ENCODE results near the gene NSL1. TPM values are rescaled to one million over a fixed set of nuclear protein-coding genes. Genes with fewer than 3 reads are reported as not detected.
"Not testable (repeated sequence)": the region's sequence is repeated elsewhere in the genome, so short reads cannot be mapped to it uniquely, and the experiment has no call there.

Gene NSL1
- total and polyA plus RNA-seq, 2 donors (not counting 1 experiment from before 2014, with no cell fraction given) = 21.4 to 24.4 TPM

DNA sequence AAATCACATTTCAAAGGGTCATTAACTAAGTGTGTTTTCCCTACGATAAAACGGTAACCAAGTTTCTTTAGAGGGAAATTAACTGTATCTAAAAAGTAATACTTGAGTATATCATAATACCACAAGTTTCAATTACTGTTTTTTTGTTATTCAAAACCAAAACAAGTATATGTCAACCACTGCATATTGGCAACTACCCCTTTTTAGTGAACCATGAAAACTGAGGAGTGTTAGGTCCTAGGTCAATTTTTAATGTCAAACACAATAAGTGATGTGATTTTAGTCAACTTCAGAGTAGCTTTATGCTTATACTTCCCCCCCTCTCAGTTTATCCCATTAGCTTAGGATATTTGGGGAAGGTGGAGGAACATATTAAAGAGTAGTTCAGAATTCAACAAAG lies 10.4 kb downstream of the NSL1 start:
- Histone ChIP-seq H3K27me3 (ENCODE audit: control insufficient read depth, insufficient read depth, low read length) (no peaks in the 10 kb centered on the region), H3K27ac (ENCODE audit: insufficient read depth, low read length) (no peak overlapping the region), H3K4me1 (ENCODE audit: control insufficient read depth, extremely low read depth, insufficient read depth, low read length) (peaks cover 3% of the 10 kb centered on the region), H3K9me3 (ENCODE audit: control insufficient read depth, insufficient read depth, low read depth, low read length) (no peaks in the 10 kb centered on the region), H3K79me2 (ENCODE audit: control insufficient read depth, insufficient read depth, low read length) (no peaks in the 10 kb centered on the region), H3K36me3 (ENCODE audit: control insufficient read depth, insufficient read depth, low read length) (no peaks in the 10 kb centered on the region), H3K9ac (ENCODE audit: insufficient read depth, low read length) (no peak overlapping the region), H4K20me1 (ENCODE audit: control insufficient read depth, extremely low read depth, insufficient read depth, low read length) (no peaks in the 10 kb centered on the region), H3K4me2 (ENCODE audit: extremely low read depth, insufficient read depth, low read length) (no peak overlapping the region), H3K4me3 (replicated peaks in 1 of 4; ENCODE audit: control extremely low read depth in 1 of 4, insufficient read depth in 1 of 4, low read depth in 3 of 4, low read length in 4 of 4) (no peak overlapping the region), H2AFZ (ENCODE audit: low read length) (no peak overlapping the region)
- DNase-seq (ENCODE audit: low read depth in 2 of 2) = no peak
- TF ChIP-seq, protein P1, sequence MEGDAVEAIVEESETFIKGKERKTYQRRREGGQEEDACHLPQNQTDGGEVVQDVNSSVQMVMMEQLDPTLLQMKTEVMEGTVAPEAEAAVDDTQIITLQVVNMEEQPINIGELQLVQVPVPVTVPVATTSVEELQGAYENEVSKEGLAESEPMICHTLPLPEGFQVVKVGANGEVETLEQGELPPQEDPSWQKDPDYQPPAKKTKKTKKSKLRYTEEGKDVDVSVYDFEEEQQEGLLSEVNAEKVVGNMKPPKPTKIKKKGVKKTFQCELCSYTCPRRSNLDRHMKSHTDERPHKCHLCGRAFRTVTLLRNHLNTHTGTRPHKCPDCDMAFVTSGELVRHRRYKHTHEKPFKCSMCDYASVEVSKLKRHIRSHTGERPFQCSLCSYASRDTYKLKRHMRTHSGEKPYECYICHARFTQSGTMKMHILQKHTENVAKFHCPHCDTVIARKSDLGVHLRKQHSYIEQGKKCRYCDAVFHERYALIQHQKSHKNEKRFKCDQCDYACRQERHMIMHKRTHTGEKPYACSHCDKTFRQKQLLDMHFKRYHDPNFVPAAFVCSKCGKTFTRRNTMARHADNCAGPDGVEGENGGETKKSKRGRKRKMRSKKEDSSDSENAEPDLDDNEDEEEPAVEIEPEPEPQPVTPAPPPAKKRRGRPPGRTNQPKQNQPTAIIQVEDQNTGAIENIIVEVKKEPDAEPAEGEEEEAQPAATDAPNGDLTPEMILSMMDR (conservative IDR thresholded peaks at IDR 0.05 in 1 of 2, IDR thresholded peaks at IDR 0.05 in 1 of 2; ENCODE audit: low read depth in 1 of 2, low read length in 2 of 2) = no peak
- TF ChIP-seq EZH2 (IDR thresholded peaks at IDR 0.05; ENCODE audit: low read length, missing control alignments) = no peak

DNA sequence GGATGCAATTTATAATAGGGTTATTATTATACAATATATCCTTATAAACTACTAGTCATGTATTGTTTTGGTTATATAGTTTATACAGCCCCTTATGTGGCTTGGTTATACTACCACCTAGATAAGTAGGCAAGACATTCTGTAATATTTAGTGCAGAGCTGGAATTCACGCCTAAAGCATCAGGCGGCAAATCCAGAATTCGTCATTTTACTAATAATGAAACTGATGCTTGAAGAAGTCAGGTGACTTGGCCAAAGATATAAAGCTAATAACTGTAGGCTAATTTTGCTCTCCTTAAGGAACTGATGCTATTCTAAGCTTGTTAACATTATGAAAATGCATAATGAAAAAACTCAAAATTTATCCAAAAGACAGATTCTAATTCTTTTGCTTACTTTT lies 10.8 kb downstream of the NSL1 start:
- no peak overlapping the region for H2AFZ ChIP-seq (ENCODE audit: low read length)
- H3K36me3 ChIP-seq (ENCODE audit: control insufficient read depth, insufficient read depth, low read length) = no peaks in the 10 kb centered on the region
- H3K9ac ChIP-seq (ENCODE audit: insufficient read depth, low read length) = no peak overlapping the region

DNA sequence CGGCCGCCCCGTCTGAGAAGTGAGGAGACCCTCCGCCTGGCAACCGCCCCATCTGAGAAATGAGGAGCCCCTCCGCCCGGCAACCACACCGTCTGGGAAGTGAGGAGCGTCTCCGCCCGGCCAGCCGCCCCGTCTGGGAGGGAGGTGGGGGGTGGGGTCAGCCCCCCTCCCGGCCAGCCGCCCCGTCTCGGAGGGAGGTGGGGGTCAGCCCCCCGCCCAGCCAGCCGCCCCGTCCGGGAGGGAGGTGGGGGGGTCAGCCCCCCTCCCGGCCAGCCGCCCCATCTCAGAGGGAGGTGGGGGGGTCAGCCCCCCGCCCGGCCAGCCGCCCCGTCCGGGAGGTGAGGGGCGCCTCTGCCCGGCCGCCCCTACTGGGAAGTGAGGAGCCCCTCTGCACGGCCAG lies 12.5 kb downstream of the NSL1 start:
- H3K4me2 ChIP-seq (ENCODE audit: extremely low read depth, insufficient read depth, low read length); H3K9me3 ChIP-seq (ENCODE audit: control insufficient read depth, insufficient read depth, low read depth, low read length); DNase-seq (ENCODE audit: low read depth in 2 of 2); H2AFZ ChIP-seq (ENCODE audit: low read length); H3K27me3 ChIP-seq (ENCODE audit: control insufficient read depth, insufficient read depth, low read length); H3K4me3 ChIP-seq (replicated peaks in 1 of 4; ENCODE audit: control extremely low read depth in 1 of 4, insufficient read depth in 1 of 4, low read depth in 3 of 4, low read length in 4 of 4); H3K9ac ChIP-seq (ENCODE audit: insufficient read depth, low read length); H3K4me1 ChIP-seq (ENCODE audit: control insufficient read depth, extremely low read depth, insufficient read depth, low read length); H3K27ac ChIP-seq (ENCODE audit: insufficient read depth, low read length); H3K36me3 ChIP-seq (ENCODE audit: control insufficient read depth, insufficient read depth, low read length); H4K20me1 ChIP-seq (ENCODE audit: control insufficient read depth, extremely low read depth, insufficient read depth, low read length); H3K79me2 ChIP-seq (ENCODE audit: control insufficient read depth, insufficient read depth, low read length): not testable (repeated sequence)

More for the DNA sequence above, 10.8 kb downstream of the NSL1 start:
- Histone ChIP-seq H3K79me2 (ENCODE audit: control insufficient read depth, insufficient read depth, low read length) (no peaks in the 10 kb centered on the region), H3K27ac (ENCODE audit: insufficient read depth, low read length) (no peak overlapping the region), H3K4me1 (ENCODE audit: control insufficient read depth, extremely low read depth, insufficient read depth, low read length) (peaks cover 3% of the 10 kb centered on the region), H3K9me3 (ENCODE audit: control insufficient read depth, insufficient read depth, low read depth, low read length) (no peaks in the 10 kb centered on the region), H3K4me3 (replicated peaks in 1 of 4; ENCODE audit: control extremely low read depth in 1 of 4, insufficient read depth in 1 of 4, low read depth in 3 of 4, low read length in 4 of 4) (no peak overlapping the region), H3K27me3 (ENCODE audit: control insufficient read depth, insufficient read depth, low read length) (no peaks in the 10 kb centered on the region), H3K4me2 (ENCODE audit: extremely low read depth, insufficient read depth, low read length) (no peak overlapping the region), H4K20me1 (ENCODE audit: control insufficient read depth, extremely low read depth, insufficient read depth, low read length) (no peaks in the 10 kb centered on the region)
- TF ChIP-seq, protein P1 (conservative IDR thresholded peaks at IDR 0.05 in 1 of 2, IDR thresholded peaks at IDR 0.05 in 1 of 2; ENCODE audit: low read depth in 1 of 2, low read length in 2 of 2) = no peak
- no peak for TF ChIP-seq EZH2 (IDR thresholded peaks at IDR 0.05; ENCODE audit: low read length, missing control alignments)
- DNase-seq (ENCODE audit: low read depth in 2 of 2) = no peak

Measured in fibroblast of lung (primary cell).